ENCODE results near the gene CCP110. TPM values are rescaled to one million over a fixed set of nuclear protein-coding genes. Genes with fewer than 3 reads are reported as not detected.
A peak's percentile ranks its signal among the peaks of the same experiment; 100 is the strongest.

The CCP110 gene
- total RNA-seq, 1 donor from 2014 or later: 12.4 TPM

- Mint-ChIP-seq H3K36me3 (ENCODE audit: unreplicated experiment) (peaks cover 35% of the 10 kb centered on the region), H3K9me3 (ENCODE audit: unreplicated experiment) (no peaks in the 10 kb centered on the region), H3K4me1 (ENCODE audit: unreplicated experiment) (no peaks in the 10 kb centered on the region), H3K27ac (ENCODE audit: unreplicated experiment) (no peak overlapping the region), H3K27me3 (ENCODE audit: unreplicated experiment) (no peaks in the 10 kb centered on the region), H3K4me3 (ENCODE audit: unreplicated experiment) (no peak overlapping the region)
- no peak for TF ChIP-seq CTCF (IDR thresholded peaks at IDR 0.05)
- DNase-seq (ENCODE audit: extremely low spot score, unreplicated experiment): no peak
Measured at GRCh38 chr16:19573997-19574396, 50.3 kb downstream of the CCP110 start.

DNA sequence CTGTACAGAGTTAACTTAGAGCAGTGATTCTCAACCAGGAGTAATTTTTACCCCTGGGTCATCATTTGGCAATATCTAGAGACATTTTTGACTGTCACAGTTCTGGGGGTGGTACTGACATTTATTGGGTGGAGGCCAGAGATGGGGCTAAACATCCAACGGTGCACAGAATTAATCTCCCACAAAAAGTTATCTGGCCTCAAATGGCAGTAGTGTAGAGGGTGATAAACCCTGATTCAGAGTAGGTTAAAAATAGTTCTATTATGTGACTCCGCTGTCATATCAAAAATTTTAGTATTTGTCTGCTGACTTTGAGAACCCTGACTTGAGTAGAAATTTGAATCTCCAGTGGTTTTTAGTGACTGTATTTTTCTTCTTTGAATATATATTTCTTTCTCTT is 50.9 kb downstream of the CCP110 start:
- Mint-ChIP-seq H3K4me1 (ENCODE audit: unreplicated experiment) (no peaks in the 10 kb centered on the region), H3K27me3 (ENCODE audit: unreplicated experiment) (no peaks in the 10 kb centered on the region), H3K4me3 (ENCODE audit: unreplicated experiment) (no peak overlapping the region), H3K36me3 (ENCODE audit: unreplicated experiment) (peaks cover 37% of the 10 kb centered on the region), H3K9me3 (ENCODE audit: unreplicated experiment) (no peaks in the 10 kb centered on the region), H3K27ac (ENCODE audit: unreplicated experiment) (no peak overlapping the region)
- no peak for TF ChIP-seq CTCF (IDR thresholded peaks at IDR 0.05)
- DNase-seq (ENCODE audit: extremely low spot score, unreplicated experiment): no peak

GRCh38 chr16:19578378-19578971 is 54.7 kb downstream of the CCP110 start:
- no peak overlapping the region for H3K4me3 Mint-ChIP-seq (ENCODE audit: unreplicated experiment)

DNA sequence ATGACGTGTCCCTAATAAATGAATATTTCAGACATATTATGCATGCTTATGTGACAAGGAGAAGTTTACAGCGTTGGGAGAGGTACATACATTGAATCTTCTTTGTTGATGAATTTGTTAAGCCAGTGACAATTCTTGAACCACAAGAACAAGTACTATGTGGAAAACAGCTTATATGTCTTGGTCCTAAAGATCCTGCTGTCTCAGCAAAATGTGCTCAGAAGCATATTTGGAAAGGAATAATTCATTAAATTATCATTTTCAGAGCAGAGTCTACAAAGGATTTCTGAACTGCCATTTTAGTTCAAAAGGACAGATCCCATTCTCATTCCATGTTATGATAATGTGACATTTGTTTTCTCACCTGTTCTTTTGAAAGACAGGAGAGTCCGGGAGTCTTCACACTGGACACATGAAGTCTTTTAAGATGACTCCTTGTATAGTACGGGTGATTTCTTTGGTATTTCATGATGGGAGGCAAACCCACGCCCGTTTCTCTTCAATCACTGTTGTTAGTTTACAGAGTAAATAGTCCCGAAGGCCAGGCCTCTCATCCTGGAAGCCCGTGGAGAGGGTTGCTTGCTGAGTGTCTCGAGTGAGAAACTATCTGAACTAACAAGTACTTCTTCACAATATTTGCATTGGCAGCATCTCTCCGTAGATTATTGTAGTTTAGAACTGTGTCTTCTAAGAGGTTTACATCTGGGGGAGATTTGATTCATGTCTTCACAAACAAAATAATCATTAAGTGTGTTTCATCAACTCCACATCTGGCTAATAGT is 58.5 kb downstream of the CCP110 start:
- DNase-seq (ENCODE audit: extremely low spot score, unreplicated experiment): no peak
- H3K4me1 Mint-ChIP-seq (ENCODE audit: unreplicated experiment): no peaks in the 10 kb centered on the region
- peak overlapping the region; percentile 8 for H3K27ac Mint-ChIP-seq (ENCODE audit: unreplicated experiment)
- H3K9me3 Mint-ChIP-seq (ENCODE audit: unreplicated experiment): no peaks in the 10 kb centered on the region
- H3K36me3 Mint-ChIP-seq (ENCODE audit: unreplicated experiment): peaks cover 39% of the 10 kb centered on the region
- TF ChIP-seq CTCF (IDR thresholded peaks at IDR 0.05): no peak
- H3K4me3 Mint-ChIP-seq (ENCODE audit: unreplicated experiment): no peak overlapping the region
- no peaks in the 10 kb centered on the region for H3K27me3 Mint-ChIP-seq (ENCODE audit: unreplicated experiment)

More at GRCh38 chr16:19578378-19578971, 54.7 kb downstream of the CCP110 start:
- Mint-ChIP-seq H3K27ac (ENCODE audit: unreplicated experiment) (no peak overlapping the region), H3K4me1 (ENCODE audit: unreplicated experiment) (no peaks in the 10 kb centered on the region), H3K36me3 (ENCODE audit: unreplicated experiment) (peaks cover 54% of the 10 kb centered on the region), H3K27me3 (ENCODE audit: unreplicated experiment) (no peaks in the 10 kb centered on the region), H3K9me3 (ENCODE audit: unreplicated experiment) (no peaks in the 10 kb centered on the region)
- TF ChIP-seq CTCF (IDR thresholded peaks at IDR 0.05): no peak
- DNase-seq (ENCODE audit: extremely low spot score, unreplicated experiment): no peak

GRCh38 chr16:19583665-19584300 is 60.0 kb downstream of the CCP110 start:
- no peak overlapping the region for H3K27ac Mint-ChIP-seq (ENCODE audit: unreplicated experiment)
- peak; percentile 89 for TF ChIP-seq CTCF (IDR thresholded peaks at IDR 0.05)
- H3K4me1 Mint-ChIP-seq (ENCODE audit: unreplicated experiment): peaks cover 4% of the 10 kb centered on the region
- no peaks in the 10 kb centered on the region for H3K9me3 Mint-ChIP-seq (ENCODE audit: unreplicated experiment)
- no peaks in the 10 kb centered on the region for H3K27me3 Mint-ChIP-seq (ENCODE audit: unreplicated experiment)
- peaks cover 39% of the 10 kb centered on the region for H3K36me3 Mint-ChIP-seq (ENCODE audit: unreplicated experiment)
- no peak for DNase-seq (ENCODE audit: extremely low spot score, unreplicated experiment)
- H3K4me3 Mint-ChIP-seq (ENCODE audit: unreplicated experiment): no peak overlapping the region

All from osteocyte (in vitro differentiated cells).